Measurements from ENCODE around the gene LRP11.

- TF ChIP-seq EZH2 (IDR thresholded peaks at IDR 0.05; ENCODE audit: insufficient read depth, poor library complexity, severe bottlenecking) = no peak
- no peak for TF ChIP-seq EZH2phosphoT487 (IDR thresholded peaks at IDR 0.05; ENCODE audit: insufficient read depth, low read depth)
Observed at GRCh38 chr6:149771185-149771584, 93.0 kb downstream of the LRP11 start.

Measured in GM23248 (cell line).